GM18520 (cell line): ENCODE data around the gene TLE5.
"Not testable (repeated sequence)": the region's sequence is repeated elsewhere in the genome, so short reads cannot be mapped to it uniquely, and the experiment has no call there.

ENCODE experiments used
- ATAC-seq: cut with Tn5 transposase; IDR thresholded peaks from one replicate; pipeline ENCODE4 v1.9.1; 2021; ENCODE audit not compliant: unreplicated experiment

TLE5 gene

DNA sequence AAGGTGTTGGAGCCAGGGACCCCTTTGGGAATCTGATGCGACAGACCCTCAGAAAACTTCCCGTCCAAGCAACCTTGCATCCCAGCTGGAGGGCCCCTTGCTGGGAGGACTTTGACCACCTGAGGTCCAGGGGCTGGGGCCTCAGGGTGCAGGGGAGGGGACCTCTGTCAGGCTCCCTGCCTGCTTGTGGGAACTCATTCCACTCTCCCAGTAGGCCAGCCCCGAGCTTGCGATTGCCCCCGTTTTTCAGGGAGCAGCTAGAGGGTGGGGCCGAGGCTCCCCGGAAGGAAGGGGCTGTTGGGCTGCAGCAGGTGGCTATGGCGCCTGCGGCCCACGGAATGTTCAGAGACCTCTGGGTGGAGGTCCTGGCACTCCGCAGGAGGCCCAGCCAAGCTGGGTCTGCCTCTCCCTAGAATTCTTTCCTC, 34.6 kb upstream of the TLE5 start:
- ATAC-seq, result no peak

DNA sequence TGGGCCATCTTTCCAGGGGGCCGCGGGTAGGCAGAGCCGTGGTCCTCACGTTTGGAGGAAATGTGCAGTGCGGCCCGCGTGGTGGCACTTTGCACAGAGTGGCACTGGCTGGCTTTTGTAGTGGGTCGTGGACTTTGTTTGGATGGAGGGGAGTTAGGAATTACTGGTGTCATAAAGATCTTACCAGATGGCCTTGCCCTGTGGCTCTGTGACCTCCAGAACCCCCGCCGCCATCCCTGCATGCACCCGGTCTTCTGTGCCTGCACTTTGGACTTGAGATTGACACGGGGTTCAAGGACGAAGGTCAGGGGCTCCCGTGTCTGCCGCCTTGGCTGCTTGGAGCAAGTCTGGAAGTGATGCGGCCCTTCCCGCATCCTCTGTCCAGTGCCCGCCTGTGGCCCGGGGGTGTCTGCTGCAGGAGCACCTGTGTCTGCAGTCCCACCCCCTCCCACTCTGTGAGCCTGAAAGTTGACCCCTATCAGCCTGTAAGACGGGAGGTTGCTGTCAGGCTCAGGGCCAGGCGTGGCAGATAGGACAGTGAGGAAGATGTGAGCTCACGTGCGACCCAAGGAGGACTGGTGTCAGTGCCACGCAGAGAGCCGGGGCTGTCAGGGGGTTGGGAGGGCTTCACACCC, 34.1 kb upstream of the TLE5 start:
- ATAC-seq, result no peak

DNA sequence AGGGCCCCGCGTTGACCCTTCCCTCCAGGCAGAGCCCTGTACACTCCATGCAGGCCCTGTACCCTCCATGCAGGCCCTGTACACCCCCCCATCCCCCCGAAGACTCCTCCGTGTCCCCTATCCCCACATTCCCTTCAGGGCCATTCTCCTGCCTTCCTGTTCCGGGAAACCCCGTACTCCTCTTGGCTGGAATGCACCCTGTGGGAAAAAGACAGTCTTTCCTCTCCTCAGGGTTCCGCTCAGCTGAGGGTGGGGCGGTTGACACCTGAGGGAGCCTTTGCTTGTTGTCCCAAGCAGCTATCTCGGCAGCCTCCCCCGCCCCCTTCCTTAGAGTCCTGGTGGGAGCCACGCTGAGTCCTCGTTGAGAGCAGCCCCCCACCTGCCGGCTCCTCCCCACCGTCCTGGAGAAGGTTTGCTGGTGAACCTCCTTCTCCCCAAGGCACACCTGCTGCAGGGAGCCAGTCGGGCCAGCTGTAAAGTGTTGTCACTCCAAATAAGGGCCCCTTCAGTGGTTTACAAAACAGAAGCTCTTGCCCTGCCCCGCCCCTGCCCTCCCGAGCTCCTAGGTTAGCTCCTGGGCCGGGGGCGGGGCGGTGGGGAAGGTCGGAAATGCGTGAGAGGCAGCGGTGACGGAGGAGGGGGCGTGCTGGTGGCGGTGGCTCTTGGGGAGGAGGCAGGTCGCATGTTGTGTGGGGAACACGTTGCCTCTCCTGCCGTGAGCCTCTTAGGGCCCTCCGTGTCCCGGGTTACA, 33.3 kb upstream of the TLE5 start:
- ATAC-seq, result no peak

DNA sequence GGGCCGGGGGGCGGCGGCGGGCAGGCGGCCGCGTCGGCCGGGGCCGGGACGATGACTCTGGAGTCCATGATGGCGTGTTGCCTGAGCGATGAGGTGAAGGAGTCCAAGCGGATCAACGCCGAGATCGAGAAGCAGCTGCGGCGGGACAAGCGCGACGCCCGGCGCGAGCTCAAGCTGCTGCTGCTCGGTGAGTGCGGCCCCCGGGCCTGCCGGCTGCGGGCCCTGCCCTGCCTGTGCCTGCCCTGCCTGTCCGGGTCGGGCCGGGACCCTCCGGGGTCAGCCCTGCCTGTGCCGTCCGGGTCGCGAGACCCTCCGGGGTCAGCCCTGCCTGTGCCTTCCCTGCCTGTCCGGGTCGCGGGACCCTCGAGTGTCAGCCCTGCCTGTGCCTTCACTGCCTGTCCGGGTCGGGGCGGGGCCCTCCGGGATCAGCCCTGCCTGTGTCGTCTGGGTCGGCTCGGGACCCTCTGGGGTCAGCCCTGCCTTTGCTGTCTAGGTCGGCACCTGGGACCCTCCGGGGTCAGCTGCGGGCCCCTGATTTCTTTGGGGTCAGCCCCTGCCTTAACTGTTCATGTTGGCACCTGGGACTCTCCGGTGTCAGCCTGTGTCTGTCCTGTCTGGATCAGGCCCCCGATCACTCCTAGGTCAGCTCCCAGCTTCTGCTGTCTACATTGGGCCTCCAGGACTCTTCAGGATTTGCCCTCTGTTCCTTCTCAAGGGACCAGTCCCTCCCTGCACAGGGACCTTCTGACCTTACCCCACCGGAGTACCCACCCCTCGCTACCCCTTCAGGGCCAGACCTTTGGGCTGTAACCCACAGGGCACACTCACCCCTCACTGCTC, 32.5 kb upstream of the TLE5 start:
- ATAC-seq, result peak; percentile 12

DNA sequence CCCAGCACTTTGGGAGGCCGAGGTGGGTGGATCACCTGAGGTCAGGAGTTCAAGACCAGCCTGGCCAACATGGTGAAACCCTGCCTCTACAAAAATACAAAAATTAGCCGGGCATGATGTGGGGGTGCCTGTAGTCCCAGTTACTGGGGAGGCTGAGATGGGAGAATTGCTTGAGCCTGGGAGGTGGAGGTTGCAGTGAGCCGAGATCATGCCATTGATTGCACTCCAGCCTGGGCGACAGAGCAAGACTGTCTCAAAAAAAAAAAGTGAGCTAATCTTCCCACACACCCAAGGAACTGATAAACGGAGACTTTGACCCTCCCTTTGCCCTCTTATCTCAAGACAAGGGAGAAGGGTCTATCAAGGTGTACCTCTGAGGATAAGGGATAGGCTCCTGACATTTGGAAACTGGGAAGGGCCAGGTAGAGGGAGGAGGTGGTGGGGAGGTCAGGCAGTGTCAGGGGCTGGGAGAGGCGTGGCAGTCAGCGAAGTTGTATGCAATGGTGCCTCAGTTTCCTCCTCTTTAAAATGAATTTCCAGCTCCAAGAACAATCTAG, 27.1 kb upstream of the TLE5 start:
- not testable (repeated sequence) for ATAC-seq

DNA sequence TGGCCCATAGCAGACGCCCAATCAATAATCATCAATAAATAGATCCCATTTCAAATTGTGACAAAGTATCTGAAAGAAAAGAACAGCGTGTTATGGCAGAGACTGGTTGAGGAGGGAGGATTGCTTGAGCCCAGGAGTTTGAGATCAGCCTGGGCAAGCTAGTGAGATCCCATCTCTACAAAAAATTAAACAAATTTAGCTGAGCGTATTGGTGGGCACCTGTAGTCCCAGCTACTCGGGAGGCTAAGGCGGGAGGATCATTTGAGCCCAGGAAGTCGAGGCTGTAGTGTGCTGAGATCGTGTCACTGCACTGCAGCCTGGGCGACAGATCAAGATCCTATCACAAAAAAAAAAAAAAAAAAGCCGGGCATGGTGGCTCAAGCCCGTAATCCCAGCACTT, 25.5 kb upstream of the TLE5 start:
- ATAC-seq, result no peak

DNA sequence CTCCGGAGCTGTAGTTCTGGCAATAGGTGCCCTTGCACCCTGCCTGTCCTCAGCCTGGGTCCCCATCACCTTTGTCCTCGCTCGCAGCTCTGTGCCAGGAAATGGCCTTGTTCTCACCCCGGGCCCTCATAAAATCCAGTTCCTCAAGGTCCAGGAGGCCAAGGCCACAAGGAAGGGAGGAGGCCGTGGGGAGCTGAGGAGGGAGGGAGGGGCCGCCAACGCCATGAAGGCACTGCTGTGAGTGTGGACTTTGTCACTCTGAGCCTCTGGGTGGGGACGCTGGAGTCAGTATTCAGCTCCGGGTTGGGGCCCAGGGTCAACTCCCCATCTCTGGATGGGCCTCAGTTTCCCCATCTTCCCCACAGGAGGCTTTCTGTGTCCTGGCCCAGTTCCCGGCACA, 22.6 kb upstream of the TLE5 start:
- ATAC-seq, result no peak

DNA sequence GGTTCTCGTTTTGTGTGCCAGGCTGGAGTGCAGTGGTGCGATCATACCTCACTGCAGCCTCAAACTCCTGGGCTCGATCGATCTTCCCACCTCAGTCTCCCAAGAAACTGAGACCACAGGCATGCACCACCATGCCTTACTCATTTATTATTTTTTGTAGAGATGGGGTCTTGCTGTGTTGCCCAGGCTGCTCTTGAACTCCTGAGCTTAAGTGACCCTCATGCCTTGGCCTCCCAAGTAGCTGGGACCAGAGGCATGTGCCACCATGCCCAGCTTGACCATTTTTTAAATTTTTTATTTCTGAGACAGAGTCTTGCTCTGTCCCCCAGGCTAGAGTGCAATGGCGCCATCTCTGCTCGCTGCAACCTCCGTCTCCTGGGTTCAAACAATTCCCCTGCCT, 21.7 kb upstream of the TLE5 start:
- ATAC-seq, result no peak

DNA sequence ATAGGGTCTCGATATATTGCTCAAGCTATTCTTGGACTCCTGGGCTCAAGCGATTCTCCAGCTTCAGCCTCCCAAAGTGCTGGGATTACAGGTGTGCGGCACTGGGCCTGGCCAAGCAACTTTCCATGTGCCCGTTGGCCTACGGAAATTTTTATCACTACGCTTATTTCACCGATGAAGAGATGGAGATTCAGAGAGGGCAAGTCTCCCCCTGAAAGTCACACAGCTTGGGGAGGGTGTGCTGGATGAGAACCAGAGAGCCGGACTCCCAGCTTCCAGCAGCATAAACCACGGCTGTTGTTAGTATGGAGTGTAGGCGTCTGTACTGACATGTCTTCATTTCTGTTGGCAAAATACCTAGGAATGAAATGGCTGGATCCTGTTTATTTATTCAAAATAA, 20.0 kb upstream of the TLE5 start:
- ATAC-seq, result no peak

DNA sequence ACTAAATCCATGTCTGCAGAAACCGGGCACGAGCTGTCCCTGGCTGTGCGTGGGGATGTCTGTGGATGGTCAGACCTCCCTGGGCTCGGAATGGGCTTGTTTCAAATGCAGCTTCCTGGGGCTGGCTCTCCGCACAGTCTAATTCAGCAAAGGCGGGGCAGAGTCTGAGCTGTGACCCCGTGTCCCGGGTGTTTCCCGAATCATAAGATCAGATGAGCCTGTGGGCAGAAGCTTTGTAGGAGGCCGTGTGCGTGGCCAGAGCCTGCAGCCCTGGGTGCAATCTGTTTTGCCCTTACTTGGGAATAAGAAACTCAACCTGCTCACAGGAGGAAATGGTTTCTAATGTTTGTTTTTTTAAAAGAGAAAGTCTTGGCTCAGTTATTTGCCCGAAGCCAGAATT, 18.0 kb upstream of the TLE5 start:
- no peak for ATAC-seq

DNA sequence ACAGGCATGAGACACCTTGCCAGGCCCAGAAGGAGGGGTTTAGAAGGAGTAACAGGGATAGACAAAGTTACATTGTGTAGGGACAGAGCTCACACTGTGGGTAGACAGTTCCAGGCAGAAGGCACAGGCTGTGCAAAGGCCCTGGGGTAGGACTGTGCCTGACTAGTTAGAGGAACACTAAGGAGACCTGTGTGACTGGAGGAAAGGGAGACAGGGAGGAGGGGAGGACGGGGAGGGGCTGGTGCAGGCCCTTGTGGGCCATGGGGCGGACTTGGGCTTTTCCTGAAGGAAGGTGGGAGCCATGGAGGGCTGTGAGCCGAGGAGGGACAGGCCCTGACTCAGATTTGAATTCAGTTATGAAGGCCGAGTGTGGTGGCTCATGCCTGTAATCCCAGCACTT, 17.3 kb upstream of the TLE5 start:
- ATAC-seq, result no peak

DNA sequence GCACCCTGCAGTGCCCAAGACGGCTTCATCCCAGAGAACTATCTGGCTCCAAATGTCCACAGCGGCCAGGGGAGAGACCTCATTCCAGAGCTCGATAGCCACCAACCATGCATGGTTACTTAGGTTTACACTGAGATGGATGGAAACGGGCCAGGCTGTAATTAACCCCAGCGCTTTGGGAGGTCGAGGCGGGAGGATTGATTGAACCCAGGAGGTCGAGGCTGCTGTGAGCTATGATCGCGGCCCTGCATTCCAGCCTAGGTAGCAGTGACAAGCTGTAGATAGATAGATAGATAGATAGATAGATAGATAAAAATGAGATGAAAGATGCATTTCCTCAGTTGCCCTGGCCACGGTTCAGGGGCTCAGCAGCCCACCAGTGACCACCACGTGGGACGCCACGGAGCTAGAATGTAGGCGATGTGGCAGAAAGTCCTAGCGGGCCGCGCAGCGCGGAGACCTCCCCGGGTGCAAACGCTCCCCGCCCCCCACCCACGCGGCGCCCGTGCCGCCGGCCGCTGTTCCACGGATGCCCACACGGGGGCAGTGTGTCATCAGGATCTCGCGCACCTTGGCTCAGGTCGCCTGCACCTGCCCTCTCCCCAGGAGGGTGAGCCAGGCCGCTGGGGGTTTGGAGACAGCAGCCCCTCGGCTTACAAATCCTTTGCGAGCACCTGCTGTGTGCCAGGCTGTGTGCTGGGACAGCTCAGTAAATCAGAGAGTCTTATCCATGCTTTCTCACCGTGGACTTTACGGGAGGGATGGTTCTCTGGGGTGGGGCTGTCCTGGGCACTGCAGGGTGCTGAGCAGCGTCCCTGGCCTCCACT, 13.5 kb upstream of the TLE5 start:
- no peak for ATAC-seq

DNA sequence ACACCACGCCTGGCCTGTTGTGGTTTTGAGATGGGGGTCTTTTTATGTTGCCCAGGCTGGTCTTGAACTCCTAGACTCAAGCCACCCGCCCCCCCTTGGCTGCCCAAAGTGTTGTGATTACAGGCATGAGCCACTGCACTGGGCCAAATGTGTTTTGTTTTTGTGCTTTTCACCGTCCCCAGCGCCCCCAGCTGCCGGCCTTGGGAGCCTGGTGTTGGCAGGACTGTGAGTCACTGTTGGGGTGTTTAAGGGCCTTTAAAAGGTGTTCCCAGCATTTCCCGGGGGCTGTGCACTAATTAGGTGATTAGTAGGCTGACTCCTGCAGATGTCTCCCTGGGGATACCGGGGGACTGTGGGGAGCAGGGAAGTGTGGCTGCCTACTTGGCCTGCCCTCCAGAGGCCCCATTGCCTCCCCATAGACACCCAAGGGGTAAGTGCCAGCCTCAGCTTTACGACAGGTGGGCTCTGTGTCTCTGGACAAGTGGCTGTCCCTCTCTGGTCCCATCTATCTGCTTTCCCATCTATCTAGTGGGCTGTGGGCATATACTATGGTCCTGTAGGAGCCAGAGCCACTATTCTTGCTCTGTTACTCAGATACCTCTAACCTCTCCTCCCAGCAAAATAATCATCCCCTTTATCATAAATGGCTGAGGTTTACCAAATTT, 11.8 kb upstream of the TLE5 start:
- ATAC-seq, result no peak

DNA sequence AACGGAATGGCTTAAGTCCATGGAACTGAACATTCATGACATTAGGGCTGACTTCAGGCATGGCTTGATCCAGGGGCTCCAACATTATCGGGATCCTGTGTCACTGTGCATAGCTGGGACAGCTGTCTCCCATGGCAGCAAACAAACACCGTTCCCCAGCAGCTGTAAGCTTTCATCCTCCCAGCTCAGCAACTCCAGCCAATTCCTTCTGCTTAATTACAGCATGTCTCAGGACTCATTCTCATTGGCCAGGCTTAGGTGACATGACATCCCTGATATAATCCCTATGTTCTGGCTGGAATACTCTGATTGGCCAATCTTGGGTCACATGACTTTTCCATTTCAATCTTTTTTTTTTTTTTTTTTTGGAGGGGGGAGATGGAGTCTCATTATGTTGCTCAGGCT, 10.9 kb upstream of the TLE5 start:
- ATAC-seq, result no peak

DNA sequence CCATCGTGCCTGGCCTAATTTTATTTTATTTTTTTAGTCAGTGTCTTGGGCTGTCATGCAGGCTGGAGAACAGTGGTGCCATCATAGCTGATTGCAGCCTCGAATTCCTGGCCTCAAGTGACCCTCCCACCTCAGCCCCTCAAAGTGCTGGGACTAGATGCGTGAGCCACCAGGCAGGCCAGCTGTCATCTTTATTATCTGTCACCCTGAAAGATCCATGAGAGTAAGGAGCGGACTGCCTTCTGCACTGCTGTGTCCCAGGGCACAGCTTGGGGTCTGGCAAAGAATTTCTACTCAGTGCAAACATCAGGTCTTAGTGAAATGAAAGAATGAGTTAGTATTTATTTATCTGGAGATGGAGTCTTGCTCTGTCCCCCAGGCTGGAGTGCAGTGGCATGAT, 9.5 kb upstream of the TLE5 start:
- ATAC-seq, result no peak

DNA sequence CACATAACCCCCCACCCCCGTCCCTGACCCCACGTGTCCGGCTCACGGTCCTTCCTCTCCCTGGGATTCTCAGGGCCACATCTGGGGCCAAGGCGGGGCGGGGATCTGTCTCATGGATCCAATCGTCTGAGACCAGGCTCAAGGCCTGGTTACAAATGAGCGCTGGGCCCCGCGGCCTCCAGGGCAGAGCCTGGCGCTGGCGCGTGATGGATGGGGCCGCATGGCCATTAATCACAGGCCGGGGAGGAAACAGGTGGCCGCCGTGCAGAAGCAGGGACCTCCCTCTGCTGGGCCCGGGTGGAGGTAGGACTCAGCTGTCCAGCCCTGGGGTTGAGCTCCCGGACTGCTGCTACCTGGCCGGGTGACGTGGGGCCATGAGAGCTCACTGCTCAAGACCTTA, 5.8 kb upstream of the TLE5 start:
- no peak for ATAC-seq

DNA sequence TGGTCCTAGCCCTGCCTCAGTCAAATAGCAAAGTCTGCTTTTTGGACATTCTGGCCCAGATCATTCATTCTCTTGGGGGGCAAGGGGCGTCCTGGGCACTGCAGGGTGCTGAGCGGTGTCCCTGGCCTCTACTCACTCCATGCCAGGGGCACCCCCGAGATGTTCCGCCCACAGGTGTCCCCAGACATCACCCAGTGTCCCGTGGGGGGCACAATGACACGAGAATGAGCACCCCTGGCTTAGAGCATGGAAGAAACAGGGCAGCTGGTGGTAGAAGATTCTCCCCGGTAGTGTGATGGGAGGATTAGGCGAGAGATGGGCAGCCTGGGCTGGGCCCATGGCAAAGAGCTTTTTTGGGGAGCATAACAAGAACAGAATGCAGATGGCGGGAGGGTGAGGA, 5.3 kb upstream of the TLE5 start:
- ATAC-seq, result no peak

DNA sequence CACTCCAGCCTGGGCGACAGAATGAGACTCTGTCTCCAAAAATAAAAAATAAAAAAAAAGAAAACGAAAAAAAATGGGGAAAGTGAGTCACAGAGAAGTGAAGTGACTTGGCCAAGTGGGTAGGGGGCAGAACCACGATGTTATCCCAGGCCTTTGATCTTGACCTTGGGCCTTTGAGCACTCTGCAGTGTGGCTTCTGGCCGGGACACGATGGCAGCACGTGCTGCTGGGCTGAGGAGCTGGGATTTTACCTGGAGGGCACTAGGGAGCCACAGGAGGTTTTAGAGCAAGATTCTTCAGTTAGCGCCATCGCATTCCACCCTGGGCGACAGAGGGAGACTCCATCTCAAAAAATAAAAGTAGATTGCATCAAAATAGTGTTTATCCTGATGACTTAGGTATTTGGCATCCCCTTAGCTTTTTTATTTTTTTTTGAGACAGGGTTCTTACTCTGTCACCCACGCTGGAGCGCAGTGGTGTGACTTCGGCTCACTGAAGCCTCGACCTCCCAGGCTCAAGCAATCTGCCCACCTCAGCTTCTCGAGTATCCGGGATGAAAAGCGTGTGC, 4.3 kb upstream of the TLE5 start:
- no peak for ATAC-seq

DNA sequence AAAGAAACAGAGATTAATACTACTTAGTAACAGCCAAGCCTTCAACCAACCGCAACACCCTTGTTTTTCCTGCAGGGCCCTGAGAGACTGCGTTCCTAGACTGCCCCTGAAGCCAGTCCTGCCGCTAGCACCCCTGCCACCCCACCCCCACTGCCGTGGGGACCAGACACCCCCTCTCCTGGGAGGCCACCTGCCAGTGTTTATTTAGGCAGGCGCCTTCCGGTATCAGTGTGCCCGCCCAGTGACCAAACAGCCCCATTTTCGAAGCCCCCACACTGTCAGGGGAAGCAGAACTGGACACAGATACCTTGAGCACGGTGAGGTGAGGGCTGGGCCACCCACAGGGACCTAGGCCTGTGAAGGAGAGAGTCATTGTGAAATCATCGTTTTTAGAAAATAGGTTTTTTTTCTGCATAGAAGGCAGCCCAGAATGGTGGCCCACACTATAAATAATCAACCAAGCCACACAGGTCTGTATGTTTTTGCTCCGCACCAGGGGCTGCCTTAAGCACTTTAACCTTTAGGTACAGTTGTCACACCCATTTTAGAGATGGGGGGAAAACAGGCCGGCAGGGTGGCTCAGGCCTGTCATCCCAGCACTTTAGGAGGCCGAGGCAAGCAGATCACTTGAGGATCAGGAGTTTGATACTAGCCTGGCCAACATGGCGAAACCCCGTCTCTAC, 3.5 kb upstream of the TLE5 start:
- ATAC-seq, result no peak

DNA sequence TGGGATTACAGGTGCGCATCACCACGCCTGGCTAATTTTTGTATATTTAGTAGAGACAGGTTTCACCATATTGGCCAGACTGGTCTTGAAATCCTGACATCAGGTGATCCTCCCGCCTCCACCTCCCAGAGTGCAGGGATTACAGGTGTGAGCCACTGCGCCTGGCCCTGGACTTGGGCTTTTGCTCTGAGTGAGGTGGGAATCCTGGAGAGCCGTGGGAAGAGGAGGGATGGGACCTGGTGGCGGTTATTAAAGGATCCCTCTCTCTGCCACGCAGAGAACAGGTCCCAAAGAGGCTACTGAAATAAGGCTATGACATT, 1.7 kb upstream of the TLE5 start:
- no peak for ATAC-seq
